SK-N-SH (cell line): Measurements from ENCODE around the gene OTUD4.

Experiments used
- CTCF ChIP-seq: fragments of 200-600 bp; sonication (generic); IDR thresholded peaks from 2 replicates; pipeline ENCODE4 v1.6.1; 2017; ENCODE audit warnings: antibody characterized with exemption, mild to moderate bottlenecking, moderate library complexity
- JUND ChIP-seq: IDR thresholded peaks from 2 replicates; pipeline ENCODE4 v1.4.0; 2012
- MAX ChIP-seq: IDR thresholded peaks from 2 replicates; pipeline ENCODE4 v1.4.0; 2012; ENCODE audit warnings: low read depth
- PBX3 ChIP-seq: IDR thresholded peaks from 2 replicates; pipeline ENCODE4; 2012
- RXRA ChIP-seq: IDR thresholded peaks from 2 replicates; pipeline ENCODE4 v1.4.0; 2012; ENCODE audit warnings: low read depth, mild to moderate bottlenecking, borderline replicate concordance
- SMC3 ChIP-seq: IDR thresholded peaks from 2 replicates; pipeline ENCODE4 v1.6.1; 2012; ENCODE audit warnings: low read depth, low read length, improper control_type of control experiment
- ZBTB33 ChIP-seq: IDR thresholded peaks from 2 replicates; pipeline ENCODE4 v1.4.0; 2012; ENCODE audit warnings: low read depth, borderline replicate concordance

- TF ChIP-seq CTCF: no peak
- no peak for TF ChIP-seq RXRA
- TF ChIP-seq JUND: no peak
- no peak for TF ChIP-seq MAX
- TF ChIP-seq ZBTB33: no peak
- TF ChIP-seq SMC3: no peak
- no peak for TF ChIP-seq PBX3
These were observed 23.0 kb upstream of the OTUD4 start for GRCh38 chr4:145203410-145203809.
